Activated CD4-positive, alpha-beta memory T cell treated with anti-CD3 and anti-CD28 coated beads for 36 hours (primary cell): ENCODE results near the gene TMSB4X. TPM values are rescaled to one million over a fixed set of nuclear protein-coding genes. Genes with fewer than 3 reads are reported as not detected.

Experiments
- total RNA-seq, 2 experiments: library from RNA; stranded (reverse); gene quantifications; one replicate each; pipeline ENCODE4 v1.2.3, GENCODE V29; 2021

The TMSB4X gene
- total RNA-seq, 2 experiments from 2014 or later, result 6,087 to 6,256 TPM

Other genes starting within 250 kb of the TMSB4X start
- 100 to 1,000 TPM; 104 to 105 TPM for gene PRPS2, start 183.7 kb upstream of the TMSB4X start, total RNA-seq
- gene TLR7, start 108.0 kb upstream of the TMSB4X start, total RNA-seq, result not detected
- gene TLR8, start 68.5 kb upstream of the TMSB4X start, total RNA-seq, result not detected
- gene FAM9C, start 69.5 kb downstream of the TMSB4X start, total RNA-seq, result under 1 TPM in 1 of 2 experiments, not detected in 1; 0.05 TPM